HG02970 (cell line): ENCODE results near the gene HOXD11.

ENCODE experiments used
- ATAC-seq: cut with Tn5 transposase; IDR thresholded peaks from one replicate; pipeline ENCODE4 v1.9.1; 2021; ENCODE audit warnings: mild to moderate bottlenecking, moderate library complexity, moderate number of reproducible peaks; ENCODE audit not compliant: unreplicated experiment, low FRiP score

The HOXD11 gene

GRCh38 chr2:176106581-176107539 is at the start of gene HOXD11:
HOXD11 (plus strand) TSS chr2:176107280; CDS start chr2:176107356, 76 bp downstream.
- no peak for ATAC-seq

- ATAC-seq = no peak
These were observed 43.1 kb upstream of the HOXD11 start for GRCh38 chr2:176063958-176064357.

- no peak for ATAC-seq
These were observed 40.2 kb upstream of the HOXD11 start for GRCh38 chr2:176066645-176067588.

- no peak for ATAC-seq
These were observed 39.3 kb upstream of the HOXD11 start for GRCh38 chr2:176067589-176068418.

GRCh38 chr2:176068419-176068832 is 38.7 kb upstream of the HOXD11 start:
- no peak for ATAC-seq

- ATAC-seq = no peak
These were observed 35.5 kb upstream of the HOXD11 start for GRCh38 chr2:176071330-176072291.

GRCh38 chr2:176072292-176072669 is 34.8 kb upstream of the HOXD11 start:
- ATAC-seq = no peak

GRCh38 chr2:176072951-176073904 is 33.9 kb upstream of the HOXD11 start:
- ATAC-seq = no peak

GRCh38 chr2:176074919-176075425 is 32.1 kb upstream of the HOXD11 start:
- ATAC-seq = no peak

GRCh38 chr2:176075481-176075880 is 31.6 kb upstream of the HOXD11 start:
- ATAC-seq = no peak

GRCh38 chr2:176076063-176076462 is 31.0 kb upstream of the HOXD11 start:
- ATAC-seq = no peak

GRCh38 chr2:176076796-176077195 is 30.3 kb upstream of the HOXD11 start:
- no peak for ATAC-seq

GRCh38 chr2:176078541-176079284 is 28.4 kb upstream of the HOXD11 start:
- ATAC-seq = no peak

- ATAC-seq = no peak
These were observed 27.7 kb upstream of the HOXD11 start for GRCh38 chr2:176079285-176079830.

- ATAC-seq = no peak
These were observed 27.1 kb upstream of the HOXD11 start for GRCh38 chr2:176079831-176080539.
